Right lobe of liver (tissue), 4 donors: ENCODE measurements around the gene UBR1.

Experiments used
- POLR2A ChIP-seq: fragments of 450-650 bp; IDR thresholded peaks from one replicate; pipeline ENCODE4 v1.6.1; 2017; ENCODE audit warnings: antibody characterized with exemption, mild to moderate bottlenecking
- TF ChIP-seq, protein P1 (sequence below), 4 donors: fragments of 200-600 bp in 3 of 4; fragments of 450-650 bp in 1 of 4; IDR thresholded peaks; one replicate each; pipeline versions ENCODE4 v1.5.1 to v1.8.0; 2016 to 2022; ENCODE audit warnings: antibody characterized with exemption in 4 of 4, mild to moderate bottlenecking in 2 of 4
- donor health status: DM: no; HTN: no; CAD: no.
- donor health status: DM: no; HTN: no; CAD: no.
- donor health status: DM: no; HTN: yes; CAD: no.

DNA sequence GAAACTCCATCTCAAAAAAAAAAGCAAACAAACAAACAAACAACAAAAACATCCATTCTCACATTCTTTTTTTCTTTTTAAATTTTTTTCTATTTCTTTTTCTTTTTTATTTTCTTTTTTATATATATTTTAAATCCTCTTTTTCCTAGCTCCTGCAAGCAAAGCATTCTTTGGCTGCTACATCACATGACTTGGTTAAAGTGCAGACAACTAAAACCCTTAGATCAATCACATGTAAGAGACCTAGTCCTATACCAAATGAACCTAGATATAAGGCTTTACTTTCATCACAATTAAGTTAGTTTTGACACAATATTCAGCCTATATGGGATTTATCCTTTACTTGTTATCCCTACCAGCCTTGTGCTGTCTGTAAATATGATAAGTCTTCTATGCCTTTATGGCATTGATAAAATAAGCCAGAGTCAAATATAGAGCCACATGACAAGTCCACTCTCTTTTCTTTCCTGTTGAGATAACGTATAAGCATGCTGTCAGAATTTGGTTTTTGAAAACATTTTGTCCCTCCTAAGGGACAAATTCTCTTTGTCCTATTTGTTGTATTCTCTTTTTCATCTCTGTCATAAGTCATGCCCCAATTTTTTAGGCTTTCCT lies 11.3 kb downstream of the UBR1 start:
- TF ChIP-seq, protein P1, sequence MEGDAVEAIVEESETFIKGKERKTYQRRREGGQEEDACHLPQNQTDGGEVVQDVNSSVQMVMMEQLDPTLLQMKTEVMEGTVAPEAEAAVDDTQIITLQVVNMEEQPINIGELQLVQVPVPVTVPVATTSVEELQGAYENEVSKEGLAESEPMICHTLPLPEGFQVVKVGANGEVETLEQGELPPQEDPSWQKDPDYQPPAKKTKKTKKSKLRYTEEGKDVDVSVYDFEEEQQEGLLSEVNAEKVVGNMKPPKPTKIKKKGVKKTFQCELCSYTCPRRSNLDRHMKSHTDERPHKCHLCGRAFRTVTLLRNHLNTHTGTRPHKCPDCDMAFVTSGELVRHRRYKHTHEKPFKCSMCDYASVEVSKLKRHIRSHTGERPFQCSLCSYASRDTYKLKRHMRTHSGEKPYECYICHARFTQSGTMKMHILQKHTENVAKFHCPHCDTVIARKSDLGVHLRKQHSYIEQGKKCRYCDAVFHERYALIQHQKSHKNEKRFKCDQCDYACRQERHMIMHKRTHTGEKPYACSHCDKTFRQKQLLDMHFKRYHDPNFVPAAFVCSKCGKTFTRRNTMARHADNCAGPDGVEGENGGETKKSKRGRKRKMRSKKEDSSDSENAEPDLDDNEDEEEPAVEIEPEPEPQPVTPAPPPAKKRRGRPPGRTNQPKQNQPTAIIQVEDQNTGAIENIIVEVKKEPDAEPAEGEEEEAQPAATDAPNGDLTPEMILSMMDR (IDR thresholded peaks at IDR 0.05): no peak
- no peak for TF ChIP-seq POLR2A
